Stimulated activated CD4-positive, alpha-beta T cell treated with anti-CD3 and anti-CD28 coated beads, Interleukin-1b, Interleukin-23, amount 100 ng/mL, for 1 hour (primary cell): Measurements from ENCODE around the gene TIPIN.
"Not testable (repeated sequence)": the region's sequence is repeated elsewhere in the genome, so short reads cannot be mapped to it uniquely, and the experiment has no call there.

ENCODE experiments used
- DNase-seq, 2 donors: peaks; one replicate each; pipeline ENCODE4 v3.0.0-alpha.2; 2020; ENCODE audit warnings: low read depth in 2 of 2

The TIPIN gene

DNA sequence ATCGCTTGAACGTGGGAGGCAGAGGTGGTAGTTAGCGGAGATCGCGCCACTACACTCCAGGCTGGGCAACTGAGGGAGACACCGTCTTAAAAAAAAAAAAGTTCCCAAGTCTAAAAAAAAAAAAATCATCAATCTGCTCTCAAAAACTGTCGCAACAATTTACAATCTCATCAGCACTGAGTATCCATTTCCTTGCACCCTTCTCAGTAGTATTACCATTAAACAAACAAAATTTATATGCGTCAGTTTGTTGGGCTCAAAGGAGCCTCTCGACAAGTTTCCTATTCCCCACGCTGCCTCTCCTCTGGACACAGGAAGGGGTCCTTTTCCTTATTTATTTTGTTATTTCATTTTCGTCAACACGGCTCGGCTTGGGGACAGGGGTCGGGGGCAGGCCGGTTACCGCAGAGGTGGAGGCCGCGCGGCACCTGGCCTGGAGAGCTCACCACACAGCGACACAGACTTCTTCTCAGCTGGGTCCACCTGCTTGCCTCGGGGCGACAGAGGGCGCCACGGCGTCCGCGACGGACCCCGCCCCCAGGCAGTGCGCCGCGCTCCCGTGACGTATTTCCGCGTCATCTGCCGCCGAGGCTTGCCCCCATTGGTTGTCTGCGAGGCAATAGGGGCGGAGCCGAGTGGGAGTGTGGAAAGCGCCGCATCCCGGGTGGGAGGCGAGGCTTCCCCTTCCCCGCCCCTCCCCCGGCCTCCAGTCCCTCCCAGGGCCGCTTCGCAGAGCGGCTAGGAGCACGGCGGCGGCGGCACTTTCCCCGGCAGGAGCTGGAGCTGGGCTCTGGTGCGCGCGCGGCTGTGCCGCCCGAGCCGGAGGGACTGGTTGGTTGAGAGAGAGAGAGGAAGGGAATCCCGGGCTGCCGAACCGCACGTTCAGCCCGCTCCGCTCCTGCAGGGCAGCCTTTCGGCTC lies 30.0 kb upstream of the TIPIN start, which contains the start of gene MAP2K1:
Gene MAP2K1 (plus strand): TSS at position 709 of the 920 bp plus-strand sequence. CDS start 436 bp downstream, outside the sequence.
- DNase-seq, result peak; percentile 95 to 96

DNA sequence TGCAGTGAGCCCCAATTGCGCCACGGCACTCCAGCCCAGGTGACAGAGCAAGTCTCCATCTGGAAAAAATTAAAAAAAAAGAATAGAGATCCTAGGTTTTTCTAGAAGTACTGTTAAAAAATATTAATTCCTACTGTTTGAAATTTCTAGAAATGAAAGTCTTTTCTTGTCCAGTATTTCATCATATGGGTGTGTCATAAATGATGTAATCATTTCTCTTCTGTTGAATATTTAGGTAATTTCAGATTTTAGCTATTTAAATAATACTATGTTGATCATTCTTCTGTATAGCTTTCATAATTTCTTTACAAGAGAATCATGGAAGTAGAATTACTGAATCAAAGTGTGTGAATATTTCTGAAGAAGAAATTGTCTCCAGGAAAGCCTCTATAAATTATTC lies 24.9 kb upstream of the TIPIN start:
- not testable (repeated sequence) for DNase-seq

DNA sequence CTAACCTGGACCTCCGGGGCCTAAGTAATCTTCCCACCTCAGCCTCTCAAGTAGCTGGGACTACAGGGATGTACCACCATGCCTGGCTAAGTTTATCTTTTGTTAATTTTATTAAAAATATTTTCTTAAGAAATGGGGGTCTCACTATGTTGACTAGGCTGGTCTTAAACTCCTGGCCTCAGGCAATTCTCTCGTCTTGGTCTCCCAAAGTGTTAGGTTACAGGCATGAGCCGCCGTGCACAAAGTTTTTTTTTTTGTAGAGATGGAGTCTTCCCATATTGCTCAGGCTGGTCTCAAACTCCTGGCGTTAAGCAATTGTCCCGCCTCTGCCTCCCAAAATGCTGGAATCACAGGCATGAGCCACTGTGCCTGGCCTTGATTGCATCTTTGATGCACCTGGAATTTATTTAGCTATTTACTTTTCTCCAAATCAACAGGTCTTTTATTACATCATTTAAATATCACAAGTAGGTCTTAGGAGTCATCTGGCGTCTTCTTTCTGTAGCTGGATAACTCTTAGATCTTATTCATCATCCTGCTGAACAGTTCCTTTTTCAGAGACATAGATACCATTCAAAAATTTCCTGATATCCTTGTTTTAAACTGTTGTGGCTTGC lies 22.4 kb upstream of the TIPIN start:
- DNase-seq, result no peak

DNA sequence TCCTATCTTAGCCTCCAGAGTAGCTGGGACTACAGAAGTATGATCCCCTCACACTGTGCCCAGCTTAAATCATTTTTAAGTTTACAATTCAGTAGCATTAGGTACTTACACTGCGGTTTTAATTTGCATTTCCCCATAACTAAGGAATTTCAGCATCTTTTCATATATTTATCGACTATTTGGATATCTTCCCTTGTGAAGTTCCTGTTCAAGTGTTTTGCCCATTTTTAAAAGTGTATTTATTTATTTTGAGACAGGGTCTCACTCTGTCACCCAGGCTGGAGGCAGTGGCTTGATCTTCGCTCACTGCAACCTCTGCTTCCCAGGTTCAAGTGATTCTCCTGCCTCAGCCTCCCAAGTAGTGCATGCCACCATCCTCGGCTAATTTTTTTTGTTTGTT lies 17.7 kb upstream of the TIPIN start:
- DNase-seq, result no peak

DNA sequence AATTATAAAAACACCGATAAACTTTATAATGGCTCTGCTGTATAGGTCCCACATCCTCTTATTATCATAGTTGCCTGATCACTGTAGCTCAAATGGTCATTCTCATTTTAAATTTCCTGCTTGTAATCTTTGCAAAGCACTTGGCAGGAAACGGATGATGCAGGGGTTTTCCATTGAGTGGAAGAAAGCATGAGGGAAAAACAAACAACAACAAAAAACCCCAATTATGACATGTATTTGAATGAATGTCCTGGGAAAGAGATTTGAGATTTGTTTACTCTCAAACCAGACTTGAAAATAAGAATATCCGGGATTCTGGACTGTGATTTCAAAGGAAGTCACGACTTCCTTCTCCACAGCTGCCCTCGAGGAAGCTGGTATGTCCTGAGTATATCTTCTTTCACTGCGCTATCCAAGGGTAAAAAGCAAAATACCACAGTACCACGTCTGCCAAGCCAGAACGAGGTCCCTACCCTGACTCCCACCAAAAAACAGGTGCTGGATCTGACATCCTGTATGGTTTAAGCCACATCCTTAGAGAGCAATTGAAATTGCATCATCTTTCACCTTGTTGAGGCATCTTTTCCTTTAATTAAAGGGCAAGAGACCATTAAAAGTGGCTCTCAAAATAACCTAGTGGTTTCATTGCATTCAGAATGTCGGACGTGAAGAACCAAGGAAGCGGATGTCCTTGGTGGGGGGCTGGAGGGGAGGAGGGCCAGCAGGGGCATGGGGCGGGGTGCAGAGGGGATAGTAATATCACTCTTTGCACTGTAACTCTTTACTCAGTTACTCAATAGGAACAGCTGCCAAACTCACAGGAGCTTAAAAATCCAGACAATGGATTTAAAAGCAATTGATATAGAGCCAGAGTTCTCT lies 13.5 kb upstream of the TIPIN start:
- no peak for DNase-seq

DNA sequence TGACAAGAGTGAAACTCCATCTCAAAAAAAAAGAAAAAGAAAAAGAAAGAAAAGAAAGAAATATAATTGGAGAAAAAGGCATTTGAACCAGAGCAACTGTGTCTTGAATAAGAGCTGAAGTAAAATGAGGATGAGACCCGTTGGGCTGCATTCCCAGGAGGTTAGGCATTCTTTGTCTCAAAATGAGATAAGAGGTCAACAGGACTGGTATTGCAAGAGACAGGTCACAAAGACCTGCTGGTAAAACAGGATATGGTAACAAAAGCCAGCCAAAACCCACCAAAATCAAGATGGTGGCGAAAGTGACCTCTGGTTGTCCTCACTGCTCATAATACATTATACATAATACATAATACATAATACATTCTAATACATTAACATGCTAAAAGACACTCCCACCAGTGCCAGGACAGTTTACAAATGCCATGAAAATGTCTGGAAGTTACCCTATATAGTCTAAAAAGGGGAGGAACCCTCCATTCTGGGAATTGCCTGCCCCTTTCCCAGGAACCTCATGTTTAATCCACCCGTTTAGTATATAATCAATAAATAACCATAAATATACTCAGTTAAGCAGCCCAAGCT lies 8.6 kb upstream of the TIPIN start:
- DNase-seq, result no peak

DNA sequence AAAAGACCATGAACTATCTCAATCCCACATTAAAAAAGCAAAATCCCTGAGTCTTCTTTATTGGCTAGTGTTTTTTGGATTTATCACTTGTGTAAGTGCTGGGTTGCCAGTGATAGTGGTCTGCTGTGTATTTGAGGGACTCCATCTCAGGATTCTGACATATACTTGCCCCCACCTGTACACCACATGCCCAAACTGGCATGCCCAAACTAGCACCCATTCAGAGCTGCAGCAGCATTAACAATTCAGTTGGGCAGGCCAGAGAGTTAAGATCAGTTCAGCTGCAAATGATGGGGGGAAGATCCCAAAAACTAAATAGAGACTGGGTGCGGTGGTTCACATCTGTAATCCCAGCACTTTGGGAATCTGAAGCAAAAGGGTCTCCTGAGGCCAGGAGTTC lies 6.3 kb upstream of the TIPIN start:
- no peak for DNase-seq

DNA sequence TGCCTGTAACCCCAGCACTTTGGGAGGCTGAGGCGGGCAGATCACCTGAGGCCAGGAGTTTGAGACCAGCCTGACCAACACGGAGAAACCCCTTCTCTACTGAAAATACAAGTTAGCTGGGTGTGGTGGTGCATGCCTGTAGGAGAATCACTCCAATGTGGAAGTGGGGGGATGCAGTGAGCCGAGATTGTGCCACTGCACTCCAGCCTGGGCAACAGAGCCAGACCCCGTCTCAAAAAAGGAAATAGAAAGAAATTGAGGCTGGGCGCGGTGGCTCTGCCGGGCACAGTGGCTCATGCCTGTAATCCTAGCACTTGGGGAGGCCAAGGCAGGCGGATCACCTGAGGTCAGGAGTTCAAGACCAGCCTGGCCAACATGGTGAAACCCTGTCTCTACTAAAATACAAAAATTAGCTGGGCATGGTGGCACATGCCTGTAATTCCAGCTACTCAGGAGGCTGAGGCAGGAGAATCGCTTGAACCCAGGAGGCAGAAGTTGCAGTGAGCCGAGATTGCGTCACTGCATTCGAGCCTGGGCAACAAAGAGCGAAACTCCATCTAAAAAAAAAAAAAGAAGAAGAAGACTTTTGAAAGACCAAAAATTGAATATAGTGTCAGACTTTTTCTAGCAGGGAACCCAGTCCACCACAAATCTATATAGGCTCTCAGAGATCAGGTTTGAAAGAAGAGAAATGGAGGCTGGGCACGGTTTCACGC lies 5.4 kb upstream of the TIPIN start:
- not testable (repeated sequence) for DNase-seq

DNA sequence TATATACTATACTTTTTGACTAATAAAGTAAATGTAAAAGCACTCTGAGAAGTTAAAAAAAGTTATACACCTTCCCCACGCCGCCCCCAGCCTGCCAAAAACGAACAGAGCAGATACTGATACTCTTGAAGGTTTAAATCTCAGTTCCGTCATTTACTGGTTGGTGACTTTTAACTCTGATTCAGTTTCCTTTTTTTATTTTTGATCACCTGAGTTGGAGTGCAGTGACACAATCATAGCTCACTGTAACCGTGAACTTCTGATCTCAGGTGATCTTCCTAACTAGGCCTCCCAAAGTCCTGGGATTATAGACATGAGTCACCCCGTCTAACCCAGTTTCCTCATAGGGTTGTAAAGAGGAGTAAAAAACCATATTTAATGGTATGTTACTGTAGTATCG lies 3.3 kb upstream of the TIPIN start:
- no peak for DNase-seq

DNA sequence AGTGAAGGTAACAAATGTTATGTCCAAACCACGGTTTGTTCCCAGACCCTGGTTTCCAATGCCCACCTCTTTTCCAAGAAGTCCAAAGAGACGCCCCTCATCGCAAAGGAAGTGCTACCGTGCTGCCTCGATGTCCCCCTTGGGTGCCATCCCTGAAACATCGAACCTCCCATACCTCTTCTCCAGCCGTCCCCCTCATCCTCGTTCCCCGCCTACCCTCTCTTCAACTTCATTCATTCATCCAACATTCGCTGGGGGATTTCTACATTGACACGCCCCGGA lies 467 bp downstream of the TIPIN start:
- no peak for DNase-seq

DNA sequence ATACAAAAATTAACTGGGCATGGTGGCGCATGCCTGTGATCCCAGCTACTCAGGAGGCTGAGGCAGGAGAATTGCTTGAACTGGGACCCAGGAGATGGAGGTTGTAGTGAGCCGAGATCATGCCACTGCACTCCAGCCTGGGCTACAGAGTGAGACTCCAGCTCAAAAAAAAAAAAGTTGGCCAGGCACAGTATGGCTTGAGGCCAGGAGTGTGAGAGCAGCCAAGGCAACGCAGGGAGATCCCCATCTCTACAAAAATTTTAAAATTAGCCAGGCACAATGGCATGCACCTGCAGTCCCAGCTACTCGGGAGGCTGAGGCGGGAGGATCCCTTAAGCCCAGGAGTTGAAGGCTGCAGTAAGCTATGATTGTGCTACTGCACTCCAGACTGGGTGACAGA lies 8.0 kb downstream of the TIPIN start:
- not testable (repeated sequence) for DNase-seq

DNA sequence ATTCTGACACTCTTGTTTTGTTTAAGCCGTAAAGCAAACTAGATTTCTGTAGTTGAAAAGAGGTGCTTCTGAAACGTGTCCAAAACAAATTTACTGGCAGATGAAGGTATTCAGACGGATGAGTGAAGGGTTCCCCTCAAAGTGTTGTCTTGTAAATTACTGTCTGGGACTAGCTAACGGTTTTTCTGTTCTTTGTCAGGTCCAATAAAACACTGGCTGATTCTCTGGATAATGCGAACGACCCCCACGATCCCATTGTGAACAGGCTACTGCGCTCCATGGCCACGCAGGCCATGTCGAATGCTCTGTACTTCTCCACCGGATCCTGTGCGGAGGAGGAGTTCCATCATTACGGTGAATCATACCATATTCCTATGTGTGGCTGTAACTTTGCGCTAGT lies 27.7 kb downstream of the TIPIN start:
- DNase-seq, result no peak

DNA sequence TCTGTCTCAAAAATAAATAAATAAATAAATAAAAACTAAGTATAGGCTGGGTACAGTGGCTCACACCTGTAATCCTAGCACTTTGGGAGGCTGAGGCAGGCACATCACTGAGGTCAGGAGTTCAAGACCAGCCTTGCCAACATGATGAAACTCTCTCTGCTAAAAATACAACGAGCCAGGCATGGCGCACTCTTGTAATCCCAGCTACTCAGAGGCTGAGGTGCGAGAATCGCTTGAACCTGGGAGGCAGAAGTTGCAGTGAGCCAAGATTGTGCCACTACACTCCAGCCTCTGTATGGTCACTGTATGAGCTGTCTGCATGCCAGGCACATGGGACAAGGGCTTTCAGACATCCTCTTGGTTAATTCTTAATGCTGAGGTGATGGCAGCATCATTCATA lies 28.7 kb downstream of the TIPIN start:
- DNase-seq, result no peak

DNA sequence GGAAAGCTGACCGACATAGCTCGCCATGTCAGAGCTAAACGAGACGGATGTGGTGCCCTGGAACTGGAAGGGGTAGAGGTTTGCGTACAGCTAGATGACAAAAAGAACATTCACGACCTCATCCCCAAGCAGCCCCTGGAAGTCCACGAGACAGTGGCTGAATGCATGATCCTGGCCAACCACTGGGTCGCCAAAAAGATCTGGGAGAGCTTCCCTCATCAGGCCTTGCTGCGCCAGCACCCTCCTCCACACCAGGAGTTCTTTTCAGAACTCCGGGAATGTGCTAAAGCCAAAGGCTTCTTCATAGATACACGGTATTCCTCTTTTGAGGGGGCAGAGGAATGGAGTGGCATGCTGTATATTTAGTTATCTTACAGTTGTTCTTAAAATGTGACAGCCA lies 30.4 kb downstream of the TIPIN start:
- no peak for DNase-seq

DNA sequence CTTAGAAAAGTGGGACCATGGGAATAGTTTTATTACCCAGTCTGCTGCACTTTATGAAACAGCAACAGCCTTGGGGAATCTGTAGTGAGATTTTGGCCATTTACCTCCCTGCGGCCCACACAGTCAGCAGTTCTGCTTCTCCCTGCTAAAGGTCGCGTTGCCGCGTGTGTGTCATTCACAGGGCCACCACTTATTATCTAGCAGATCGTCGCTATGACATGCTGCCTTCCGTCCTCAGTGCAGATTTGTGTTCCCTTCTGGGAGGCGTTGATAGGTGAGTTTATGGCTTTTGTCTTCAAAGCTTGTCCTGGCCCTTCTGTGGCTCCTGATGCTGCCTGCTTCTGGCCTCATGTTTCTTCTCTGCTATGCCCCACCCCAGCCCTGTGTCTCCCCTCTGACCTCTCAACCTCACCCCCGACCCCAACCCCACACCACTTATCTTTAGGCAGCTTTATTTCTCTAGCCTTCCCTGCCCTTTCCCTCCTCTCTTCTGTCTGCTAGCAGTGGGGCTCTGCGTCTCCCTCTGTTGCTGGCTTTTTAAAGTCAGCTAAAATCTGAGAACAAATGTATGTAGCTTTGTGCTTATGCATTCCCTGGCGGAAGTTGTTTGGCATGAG lies 33.1 kb downstream of the TIPIN start:
- no peak for DNase-seq

DNA sequence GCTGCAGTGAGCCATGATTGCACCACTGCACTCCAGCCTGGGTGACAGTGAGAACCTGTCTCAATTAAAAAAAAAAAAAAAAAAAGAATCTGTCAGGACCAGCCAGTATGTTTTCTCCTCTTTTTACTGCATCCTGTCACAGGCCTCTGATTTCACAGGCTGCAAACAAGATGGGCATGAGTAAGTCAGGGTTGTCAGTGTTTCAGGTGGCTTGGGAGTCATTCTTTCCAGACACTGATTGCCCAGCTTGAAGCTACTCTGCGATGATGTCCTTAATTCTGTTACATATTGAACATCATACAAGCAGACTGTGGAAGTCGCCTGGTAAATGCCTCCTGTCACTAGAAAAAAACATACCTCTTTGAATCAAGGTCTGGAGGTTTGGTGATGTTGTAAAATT lies 44.3 kb downstream of the TIPIN start:
- no peak for DNase-seq

DNA sequence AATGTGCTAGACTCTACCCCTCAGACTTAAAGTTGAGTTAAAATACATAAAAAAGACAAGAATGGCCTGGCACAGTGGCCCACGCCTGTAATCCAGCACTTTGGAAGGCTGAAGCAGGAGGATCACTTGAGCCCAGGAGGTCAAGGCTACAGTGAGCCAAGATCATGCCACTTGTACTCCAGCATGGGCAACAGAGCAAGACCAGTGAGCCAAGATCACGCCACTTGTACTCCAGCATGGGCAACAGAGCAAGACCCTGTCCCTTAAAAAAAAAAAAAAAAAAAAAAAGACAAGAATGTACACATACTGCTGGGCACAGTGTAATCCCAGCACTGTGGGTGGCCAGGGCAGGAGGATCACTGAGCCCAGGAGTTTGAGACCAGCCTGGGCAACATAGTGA lies 45.7 kb downstream of the TIPIN start:
- no peak for DNase-seq

DNA sequence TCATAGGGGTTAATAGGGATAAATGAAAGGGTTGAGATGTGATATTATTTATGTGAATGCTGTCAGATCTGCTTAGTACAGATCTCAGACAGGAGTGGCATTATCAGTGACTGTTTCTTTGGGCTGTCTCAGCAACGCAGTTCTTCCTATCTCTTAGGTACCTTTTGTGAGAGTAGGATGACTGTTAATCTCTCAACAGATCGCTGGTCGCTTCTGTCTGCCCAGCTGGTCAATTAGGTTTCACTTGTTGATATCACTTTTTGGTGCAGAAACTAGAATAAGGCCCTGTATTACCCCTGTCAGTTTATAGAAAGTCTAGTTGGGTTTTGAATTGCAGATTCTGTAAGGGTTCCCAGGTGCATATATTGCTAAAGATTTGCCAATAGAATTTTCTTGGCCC lies 46.7 kb downstream of the TIPIN start:
- no peak for DNase-seq

DNA sequence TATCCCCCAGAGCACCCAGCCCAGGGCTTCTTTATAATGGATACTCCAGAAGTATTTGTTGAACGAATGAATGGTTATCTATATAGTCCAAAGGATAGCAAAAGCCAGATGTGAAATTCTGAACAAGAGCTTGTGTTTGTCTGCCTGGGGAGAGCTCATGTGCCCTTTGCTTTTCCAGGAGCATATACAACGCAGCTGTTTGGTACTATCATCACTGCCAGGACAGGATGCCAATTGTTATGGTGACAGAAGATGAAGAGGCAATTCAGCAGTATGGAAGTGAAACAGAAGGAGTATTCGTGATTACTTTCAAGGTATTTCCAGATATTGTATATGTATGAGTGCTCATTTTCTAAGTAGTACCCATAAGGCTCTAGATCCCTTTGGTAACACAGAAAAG lies 48.0 kb downstream of the TIPIN start:
- no peak for DNase-seq

DNA sequence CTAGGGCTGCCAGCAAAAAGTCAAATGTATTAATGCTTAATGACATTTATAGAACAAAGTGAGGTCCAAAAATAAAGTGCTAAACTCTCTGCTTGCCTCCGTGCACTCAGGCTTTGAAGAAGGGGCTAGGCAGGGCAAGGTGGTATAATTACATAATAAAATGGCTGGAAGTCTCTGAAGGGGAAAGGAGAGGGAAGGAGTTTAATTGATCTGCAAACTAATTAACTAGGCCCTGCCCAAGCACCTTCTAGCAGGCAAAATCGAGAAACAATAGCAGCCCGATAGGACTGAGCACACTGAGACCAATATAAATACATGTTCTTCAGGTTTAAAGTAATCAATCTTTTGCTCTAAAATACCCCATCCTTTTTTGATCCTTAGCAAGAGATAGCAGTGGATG lies 50.1 kb downstream of the TIPIN start:
- DNase-seq, result no peak

DNA sequence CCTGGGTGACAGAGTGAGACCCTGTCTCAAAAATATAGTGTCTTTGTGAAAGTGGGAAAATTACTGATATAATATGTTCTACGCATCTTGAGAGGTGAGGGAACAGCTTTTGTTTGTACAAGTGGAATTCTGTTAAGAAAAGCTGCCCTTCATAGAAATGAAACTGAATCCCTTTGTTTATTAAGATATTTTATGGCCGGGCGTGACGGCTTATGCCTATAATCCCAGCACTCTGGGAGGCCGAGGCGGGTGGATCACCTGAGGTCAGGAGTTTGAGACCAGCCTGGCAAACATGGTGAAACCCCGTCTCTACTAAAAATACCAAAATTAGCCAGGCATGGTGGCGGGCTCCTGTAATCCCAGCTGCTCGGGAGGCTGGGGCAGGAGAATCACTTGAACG lies 52.1 kb downstream of the TIPIN start:
- not testable (repeated sequence) for DNase-seq
